ENCODE results near the gene ENTREP3. TPM values are rescaled to one million over a fixed set of nuclear protein-coding genes. Genes with fewer than 3 reads are reported as not detected.
"Not testable (repeated sequence)": the region's sequence is repeated elsewhere in the genome, so short reads cannot be mapped to it uniquely, and the experiment has no call there.

Gene ENTREP3
- total RNA-seq, 2 experiments from 2014 or later = 9.1 to 59.3 TPM

GRCh38 chr1:155247667-155248553 is 7.4 kb downstream of the ENTREP3 start:
- CTCF ChIA-PET (ENCODE audit: unreplicated experiment) = no interaction called here
- no peaks in the 10 kb centered on the region for H3K9me3 ChIP-seq (ENCODE audit: low read length)
- no peak overlapping the region for H3K4me3 ChIP-seq (ENCODE audit: low read depth, low read length, poor library complexity, severe bottlenecking)
- no peak overlapping the region for H3K27ac ChIP-seq (ENCODE audit: low read depth, low read length, poor library complexity, severe bottlenecking)
- peaks cover 27% of the 10 kb centered on the region for H3K4me1 ChIP-seq (ENCODE audit: insufficient read depth, low read length, poor library complexity, severe bottlenecking)
- no peak overlapping the region for H3K4me2 ChIP-seq (ENCODE audit: low read length)
- DNase-seq (ENCODE audit: low spot score) = no peak
- BruUV-seq (replicated peaks) = no TSS peak
- H3K79me2 ChIP-seq (ENCODE audit: insufficient read depth, low read depth, low read length) = peaks cover 14% of the 10 kb centered on the region; the same call in 1 of the 2 replicates
- no peaks in the 10 kb centered on the region for H4K20me1 ChIP-seq (ENCODE audit: insufficient read depth, low read length)
- no peak overlapping the region for H2AFZ ChIP-seq (ENCODE audit: low read length)
- POLR2A ChIA-PET = interaction anchor here (0.5 kb wide), 1 partner anchor 102 kb away, joined by 6 read pairs; no protein-coding TSS in a partner anchor
- TF ChIP-seq EZH2phosphoT487 (IDR thresholded peaks at IDR 0.05; ENCODE audit: borderline replicate concordance, low read depth, low read length) = no peak
- TF ChIP-seq, protein P1, sequence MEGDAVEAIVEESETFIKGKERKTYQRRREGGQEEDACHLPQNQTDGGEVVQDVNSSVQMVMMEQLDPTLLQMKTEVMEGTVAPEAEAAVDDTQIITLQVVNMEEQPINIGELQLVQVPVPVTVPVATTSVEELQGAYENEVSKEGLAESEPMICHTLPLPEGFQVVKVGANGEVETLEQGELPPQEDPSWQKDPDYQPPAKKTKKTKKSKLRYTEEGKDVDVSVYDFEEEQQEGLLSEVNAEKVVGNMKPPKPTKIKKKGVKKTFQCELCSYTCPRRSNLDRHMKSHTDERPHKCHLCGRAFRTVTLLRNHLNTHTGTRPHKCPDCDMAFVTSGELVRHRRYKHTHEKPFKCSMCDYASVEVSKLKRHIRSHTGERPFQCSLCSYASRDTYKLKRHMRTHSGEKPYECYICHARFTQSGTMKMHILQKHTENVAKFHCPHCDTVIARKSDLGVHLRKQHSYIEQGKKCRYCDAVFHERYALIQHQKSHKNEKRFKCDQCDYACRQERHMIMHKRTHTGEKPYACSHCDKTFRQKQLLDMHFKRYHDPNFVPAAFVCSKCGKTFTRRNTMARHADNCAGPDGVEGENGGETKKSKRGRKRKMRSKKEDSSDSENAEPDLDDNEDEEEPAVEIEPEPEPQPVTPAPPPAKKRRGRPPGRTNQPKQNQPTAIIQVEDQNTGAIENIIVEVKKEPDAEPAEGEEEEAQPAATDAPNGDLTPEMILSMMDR (conservative IDR thresholded peaks at IDR 0.05; ENCODE audit: low read length) = no peak
- intact Hi-C loops (cut with micrococcal nuclease; ENCODE audit: unreplicated experiment) = no loop called here
- H3K36me3 ChIP-seq (ENCODE audit: insufficient read depth, low read length) = peaks cover 7% of the 10 kb centered on the region; the same call in 1 of the 2 replicates
- no peaks in the 10 kb centered on the region for H3K9me2 ChIP-seq (ENCODE audit: insufficient read depth, low read length)

GRCh38 chr1:155246796-155247195 is 8.5 kb downstream of the ENTREP3 start:
- peaks cover 38% of the 10 kb centered on the region for H3K4me1 ChIP-seq (ENCODE audit: insufficient read depth, low read length, poor library complexity, severe bottlenecking)
- H3K9me3 ChIP-seq (ENCODE audit: low read length); POLR2A ChIA-PET; H3K4me2 ChIP-seq (ENCODE audit: low read length); BruUV-seq (replicated peaks); intact Hi-C loops (cut with micrococcal nuclease; ENCODE audit: unreplicated experiment); H3K4me3 ChIP-seq (ENCODE audit: low read depth, low read length, poor library complexity, severe bottlenecking); DNase-seq (ENCODE audit: low spot score); H3K27ac ChIP-seq (ENCODE audit: low read depth, low read length, poor library complexity, severe bottlenecking); H2AFZ ChIP-seq (ENCODE audit: low read length); CTCF ChIA-PET (ENCODE audit: unreplicated experiment); H3K36me3 ChIP-seq (ENCODE audit: insufficient read depth, low read length); H4K20me1 ChIP-seq (ENCODE audit: insufficient read depth, low read length); H3K9me2 ChIP-seq (ENCODE audit: insufficient read depth, low read length): not testable (repeated sequence)
- peaks cover 16% of the 10 kb centered on the region; the same call in 1 of the 2 replicates for H3K79me2 ChIP-seq (ENCODE audit: insufficient read depth, low read depth, low read length)

GRCh38 chr1:155245163-155245524 is 10.1 kb downstream of the ENTREP3 start:
- H3K4me3 ChIP-seq (ENCODE audit: low read depth, low read length, poor library complexity, severe bottlenecking) = peak overlapping the region; percentile 56
- TF ChIP-seq, protein P1 (conservative IDR thresholded peaks at IDR 0.05; ENCODE audit: low read length) = no peak
- no peak for TF ChIP-seq EZH2phosphoT487 (IDR thresholded peaks at IDR 0.05; ENCODE audit: borderline replicate concordance, low read depth, low read length)
- H3K4me1 ChIP-seq (ENCODE audit: insufficient read depth, low read length, poor library complexity, severe bottlenecking) = peaks cover 42% of the 10 kb centered on the region
- no peaks in the 10 kb centered on the region for H3K9me2 ChIP-seq (ENCODE audit: insufficient read depth, low read length)
- no peak for DNase-seq (ENCODE audit: low spot score)
- ChIA-PET POLR2A (interaction anchor here (0.7 to 1.2 kb wide), 5 partner anchors 20 to 203 kb away, joined by 3 to 4 read pairs (median 3); partner anchors contain the start of gene FDPS), CTCF (ENCODE audit: unreplicated experiment) (interaction anchor here (0.8 kb wide), 1 partner anchor 279 kb away, joined by 4 read pairs; no protein-coding TSS in a partner anchor)
- H3K9me3 ChIP-seq (ENCODE audit: low read length) = no peaks in the 10 kb centered on the region
- peak overlapping the region; percentile 47; the same call in 1 of the 2 replicates for H2AFZ ChIP-seq (ENCODE audit: low read length)
- 0 out of 2 replicates have a peak, but pooled peaks cover 7% of the 10 kb centered on the region for H3K36me3 ChIP-seq (ENCODE audit: insufficient read depth, low read length)
- H4K20me1 ChIP-seq (ENCODE audit: insufficient read depth, low read length) = no peaks in the 10 kb centered on the region
- intact Hi-C loops (cut with micrococcal nuclease; ENCODE audit: unreplicated experiment) = no loop called here
- TSS peak; percentile 98 for BruUV-seq (replicated peaks)
- peak overlapping the region; percentile 67 for H3K4me2 ChIP-seq (ENCODE audit: low read length)
- peak overlapping the region; percentile 66 for H3K27ac ChIP-seq (ENCODE audit: low read depth, low read length, poor library complexity, severe bottlenecking)
- H3K79me2 ChIP-seq (ENCODE audit: insufficient read depth, low read depth, low read length) = peaks cover 16% of the 10 kb centered on the region; the same call in 1 of the 2 replicates
